IMR-90 (cell line): ENCODE results near the gene ITPK1. TPM values are rescaled to one million over a fixed set of nuclear protein-coding genes. Genes with fewer than 3 reads are reported as not detected.

ENCODE experiments used
- ATAC-seq: fragments of 200-7000 bp; cut with Tn5 transposase; 2 replicates; pipeline ENCODE4 v1.9.1; 2020; ENCODE audit warnings: low read depth, mild to moderate bottlenecking, moderate library complexity
- BruUV-seq: library from RNA; stranded (reverse); fragments of 400-500 nt; replicated peaks from 2 replicates; lab custom pipeline; 2021; lab: Mats Ljungman, UMichigan
- CTCF ChIA-PET: fragments of 300-600 bp; formaldehyde crosslinking; extraction: SDS; loops from one replicate; lab custom pipeline; 2021; ENCODE audit warnings: antibody characterized with exemption; lab: Yijun Ruan, JAX
- POLR2A ChIA-PET: fragments of 300-600 bp; sonication (Branson Sonifier 250); formaldehyde crosslinking; loops from one replicate; lab custom pipeline; 2022; ENCODE audit warnings: antibody characterized with exemption; ENCODE audit not compliant: unreplicated experiment; lab: Charles Lee
- DNase-seq: peaks from one replicate; pipeline ENCODE4 v3.0.0; 2013
- H2AFZ ChIP-seq: replicated peaks from 2 replicates; pipeline ENCODE3; 2013; ENCODE audit warnings: low read length, mild to moderate bottlenecking; ENCODE audit not compliant: poor library complexity
- H2AK5ac ChIP-seq: 2 replicates; pipeline ENCODE4 v1.6.1; 2013; ENCODE audit warnings: low read depth, low read length, inconsistent platforms
- H2AK9ac ChIP-seq: replicated peaks from 2 replicates; pipeline ENCODE3; 2013; ENCODE audit warnings: mild to moderate bottlenecking, low read depth, low read length, moderate library complexity; ENCODE audit not compliant: poor library complexity
- H2BK120ac ChIP-seq: 2 replicates; pipeline ENCODE4 v1.6.1; 2013; ENCODE audit warnings: low read depth, low read length, inconsistent platforms
- H2BK15ac ChIP-seq: 3 replicates; pipeline ENCODE4 v1.6.1; 2013; ENCODE audit warnings: low read depth, low read length, inconsistent platforms
- H2BK20ac ChIP-seq: 2 replicates; pipeline ENCODE4 v1.6.1; 2013; ENCODE audit warnings: low read depth, mild to moderate bottlenecking, inconsistent platforms, low read length, moderate library complexity
- H2BK5ac ChIP-seq: 2 replicates; pipeline ENCODE4 v1.6.1; 2013; ENCODE audit warnings: mild to moderate bottlenecking, low read depth, low read length, inconsistent platforms; ENCODE audit not compliant: poor library complexity, severe bottlenecking
- H3K14ac ChIP-seq: replicated peaks from 2 replicates; pipeline ENCODE4 v1.6.1; 2013; ENCODE audit warnings: low read depth, low read length, inconsistent platforms
- H3K18ac ChIP-seq: 2 replicates; pipeline ENCODE4 v1.6.1; 2013; ENCODE audit warnings: low read depth, low read length, control low read depth
- H3K23ac ChIP-seq: 2 replicates; pipeline ENCODE4 v1.6.1; 2013; ENCODE audit warnings: low read depth, low read length, inconsistent platforms
- H3K27ac ChIP-seq: 2 replicates; pipeline ENCODE4 v1.5.1; 2013; ENCODE audit warnings: mild to moderate bottlenecking, control low read depth, low read length; ENCODE audit not compliant: insufficient read depth
- H3K27me3 ChIP-seq: 2 replicates; pipeline ENCODE4 v1.6.1; 2013; ENCODE audit warnings: low read length; ENCODE audit not compliant: control insufficient read depth, insufficient read depth
- H3K36me3 ChIP-seq: 2 replicates; pipeline ENCODE4 v1.6.1; 2013; ENCODE audit warnings: low read length, mixed read lengths; ENCODE audit not compliant: control insufficient read depth, insufficient read depth
- H3K4ac ChIP-seq: 2 replicates; pipeline ENCODE4 v1.6.1; 2013; ENCODE audit warnings: low read depth, low read length, inconsistent platforms
- H3K4me1 ChIP-seq: 2 replicates; pipeline ENCODE4 v1.6.1; 2013; ENCODE audit warnings: low read length, mixed read lengths; ENCODE audit not compliant: control insufficient read depth, insufficient read depth
- H3K4me2 ChIP-seq: 2 replicates; pipeline ENCODE4 v1.6.1; 2013; ENCODE audit warnings: low read depth, mild to moderate bottlenecking, control low read depth, low read length, moderate library complexity
- H3K4me3 ChIP-seq: 2 replicates; pipeline ENCODE4 v1.5.1; 2013; ENCODE audit warnings: low read depth, mild to moderate bottlenecking, control low read depth, low read length, moderate library complexity; ENCODE audit not compliant: insufficient read depth
- H3K56ac ChIP-seq: 2 replicates; pipeline ENCODE4 v1.6.1; 2013; ENCODE audit warnings: low read length, inconsistent platforms; ENCODE audit not compliant: insufficient read depth; ENCODE audit errors: extremely low read depth
- H3K79me1 ChIP-seq, 2 experiments: 2 replicates each; pipeline ENCODE4 v1.6.1; 2013; ENCODE audit warnings: low read length in 2 of 2, inconsistent platforms in 1 of 2, low read depth in 1 of 2
- H3K9ac ChIP-seq: 2 replicates; pipeline ENCODE4 v1.6.1; 2013; ENCODE audit warnings: low read depth, low read length, control low read depth
- H3K9me1 ChIP-seq: 2 replicates; pipeline ENCODE4 v1.6.1; 2013; ENCODE audit warnings: low read length, inconsistent platforms; ENCODE audit not compliant: insufficient read depth
- H3K9me3 ChIP-seq: 2 replicates; pipeline ENCODE4 v1.6.1; 2013; ENCODE audit warnings: low read length; ENCODE audit not compliant: control insufficient read depth, insufficient read depth
- H4K20me1 ChIP-seq: 2 replicates; pipeline ENCODE4 v1.6.1; 2013; ENCODE audit warnings: low read length, inconsistent platforms; ENCODE audit not compliant: insufficient read depth
- H4K5ac ChIP-seq: 2 replicates; pipeline ENCODE4 v1.6.1; 2013; ENCODE audit warnings: mild to moderate bottlenecking, low read depth, low read length, control low read depth
- H4K8ac ChIP-seq, 2 experiments: 2 replicates each; pipeline ENCODE4 v1.6.1; 2013; ENCODE audit warnings: low read depth in 2 of 2, low read length in 2 of 2, control low read depth in 1 of 2, inconsistent platforms in 1 of 2
- H4K91ac ChIP-seq: 2 replicates; pipeline ENCODE4 v1.6.1; 2013; ENCODE audit warnings: low read depth, low read length, inconsistent platforms; ENCODE audit not compliant: insufficient read depth
- CEBPB ChIP-seq: IDR thresholded peaks from 2 replicates; pipeline ENCODE4 v1.6.1; 2012; ENCODE audit warnings: low read depth, low read length, improper control_type of control experiment
- CHD1 ChIP-seq: IDR thresholded peaks from 2 replicates; pipeline ENCODE4 v1.6.1; 2012; ENCODE audit warnings: low read depth, low read length, improper control_type of control experiment
- FOS ChIP-seq: fragments of 150-350 bp; IDR thresholded peaks from 2 replicates; pipeline ENCODE4 v1.6.1; 2016; ENCODE audit warnings: low read depth, low read length
- MAFK ChIP-seq: IDR thresholded peaks from 2 replicates; pipeline ENCODE4 v1.6.1; 2012; ENCODE audit warnings: low read depth, low read length, improper control_type of control experiment
- MAZ ChIP-seq: IDR thresholded peaks from 2 replicates; pipeline ENCODE4 v1.6.1; 2012; ENCODE audit warnings: low read depth, mild to moderate bottlenecking, low read length, improper control_type of control experiment, moderate library complexity, borderline replicate concordance
- MXI1 ChIP-seq: IDR thresholded peaks from 2 replicates; pipeline ENCODE4 v1.6.1; 2012; ENCODE audit warnings: low read depth, mild to moderate bottlenecking, low read length, moderate library complexity, borderline replicate concordance
- NFE2L2 ChIP-seq: fragments of 150-350 bp; IDR thresholded peaks from 2 replicates; pipeline ENCODE4 v1.6.1; 2016; ENCODE audit warnings: low read depth, mild to moderate bottlenecking, low read length
- POLR2A ChIP-seq: IDR thresholded peaks from 2 replicates; pipeline ENCODE4 v1.6.1; 2012; ENCODE audit warnings: mild to moderate bottlenecking, low read depth, low read length
- RCOR1 ChIP-seq: IDR thresholded peaks from 2 replicates; pipeline ENCODE4 v1.6.1; 2012; ENCODE audit warnings: mild to moderate bottlenecking, low read length, improper control_type of control experiment; ENCODE audit not compliant: insufficient replicate concordance
- RFX5 ChIP-seq: IDR thresholded peaks from 2 replicates; pipeline ENCODE4 v1.8.0; 2012; ENCODE audit warnings: low read depth, mild to moderate bottlenecking, low read length, moderate library complexity
- SMC3 ChIP-seq: fragments of 150-350 bp; IDR thresholded peaks from 2 replicates; pipeline ENCODE4 v1.6.1; 2016; ENCODE audit warnings: low read depth, mild to moderate bottlenecking, antibody characterized with exemption, low read length, moderate library complexity
- WGBS, 2 experiments: methylation state at CpG; one replicate each; pipeline versions ENCODE4 v1.1.5 to v1.1.7; 2013; ENCODE audit warnings: missing lambda C conversion rate in 2 of 2; ENCODE audit not compliant: insufficient read length in 1 of 2; ENCODE audit errors: extremely low coverage in 2 of 2; 5-methylcytosine and 5-hydroxymethylcytosine counted together
- dilution Hi-C: fragments of 300-500 bp; cut with HindIII; formaldehyde crosslinking; loops from one replicate; pipeline ENCODE4 v1.14.3; 2018; ENCODE audit warnings: low sequenced_read_pairs; ENCODE audit not compliant: unreplicated experiment
- in situ Hi-C: fragments of 300-500 bp; cut with MboI; formaldehyde crosslinking; loops from 3 replicates; pipeline ENCODE4 v1.14.3; 2019; ENCODE audit warnings: low sequenced_read_pairs, inconsistent platforms, mixed read lengths
- intact Hi-C: fragments of 100-400 bp; cut with micrococcal nuclease; formaldehyde crosslinking; loops from 2 replicates; pipeline ENCODE4 v1.10.0; 2022
- polyA plus RNA-seq, 3 experiments: library from polyadenylated mRNA; depleted of rRNA; stranded (reverse); fragments of >200 nt; gene quantifications; 2 replicates each; pipeline ENCODE4 v1.2.3, GENCODE V29; 2012; ENCODE audit warnings: low replicate concordance in 1 of 3
- total RNA-seq: library from RNA; depleted of rRNA; stranded (reverse); fragments of >200 nt; gene quantifications from 2 replicates; pipeline ENCODE4 v1.2.3, GENCODE V29; 2012
- TF ChIP-seq, protein P1 (sequence below): conservative IDR thresholded peaks from 2 replicates; pipeline ENCODE4 v1.5.1; 2012; ENCODE audit warnings: mild to moderate bottlenecking, low read depth, low read length, improper control_type of control experiment
- TF ChIP-seq, protein P2 (sequence below): fragments of 150-350 bp; IDR thresholded peaks from 2 replicates; pipeline ENCODE4 v1.6.1; 2017; ENCODE audit warnings: mild to moderate bottlenecking, antibody characterized with exemption, low read length, low read depth

The ITPK1 gene
- total and polyA plus RNA-seq, 2 of the 4 experiments (the other 2 are of a cell fraction) = 21.7 to 26.9 TPM

DNA sequence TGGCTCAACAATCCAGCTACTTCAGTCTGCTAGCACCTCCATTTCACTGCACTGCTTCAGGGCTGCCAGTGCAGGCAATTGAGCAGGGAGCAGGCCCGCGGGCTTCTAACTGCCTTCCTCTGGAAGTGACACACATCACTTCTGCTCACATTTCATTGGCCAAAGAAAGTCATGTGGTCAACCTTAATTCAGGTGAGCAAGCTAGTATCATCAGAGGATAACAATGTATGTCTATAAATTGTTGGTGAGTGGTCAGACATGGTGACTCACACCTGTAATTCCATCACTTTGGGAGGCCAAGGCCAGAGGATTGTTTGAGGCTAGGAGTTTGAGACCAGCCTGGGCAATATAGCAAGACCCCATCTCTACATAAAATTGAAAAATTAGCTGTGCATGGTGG, 215.1 kb downstream of the ITPK1 start:
- Histone ChIP-seq H2AK5ac (no peak overlapping the region), H4K5ac (no peak overlapping the region), H4K91ac (no peak overlapping the region), H2BK120ac (no peak overlapping the region), H3K79me1 (no peaks in the 10 kb centered on the region), H3K56ac (no peak overlapping the region), H4K20me1 (0 out of 2 replicates have a peak, but pooled peaks cover 4% of the 10 kb centered on the region), H3K27ac (no peak overlapping the region), H3K23ac (no peak overlapping the region), H3K9me3 (no peaks in the 10 kb centered on the region), H2AK9ac (no peak overlapping the region), H3K9ac (no peak overlapping the region), H3K18ac (no peak overlapping the region), H2BK20ac (no peak overlapping the region), H3K9me1 (no peaks in the 10 kb centered on the region), H2BK5ac (no peak overlapping the region), H3K4me2 (no peak overlapping the region), H4K8ac (no peak overlapping the region), H3K27me3 (peaks cover 16% of the 10 kb centered on the region; the same call in 1 of the 2 replicates), H3K4ac (no peak overlapping the region), H2BK15ac (no peak overlapping the region), H3K36me3 (no peaks in the 10 kb centered on the region), H3K4me3 (no peak overlapping the region), H2AFZ (no peak overlapping the region), H3K14ac (no peak overlapping the region), H3K4me1 (no peaks in the 10 kb centered on the region)
- CTCF ChIA-PET = no interaction called here
- in situ Hi-C loops = no loop called here
- ATAC-seq = no peak
- DNase-seq = no peak
- POLR2A ChIA-PET = no interaction called here
- TF ChIP-seq MAFK (no peak), RCOR1 (no peak), MAZ (no peak), FOS (no peak), NFE2L2 (no peak), CHD1 (no peak), CEBPB (no peak), POLR2A (no peak), RFX5 (no peak), MXI1 (no peak), SMC3 (no peak)
- TF ChIP-seq, protein P1, sequence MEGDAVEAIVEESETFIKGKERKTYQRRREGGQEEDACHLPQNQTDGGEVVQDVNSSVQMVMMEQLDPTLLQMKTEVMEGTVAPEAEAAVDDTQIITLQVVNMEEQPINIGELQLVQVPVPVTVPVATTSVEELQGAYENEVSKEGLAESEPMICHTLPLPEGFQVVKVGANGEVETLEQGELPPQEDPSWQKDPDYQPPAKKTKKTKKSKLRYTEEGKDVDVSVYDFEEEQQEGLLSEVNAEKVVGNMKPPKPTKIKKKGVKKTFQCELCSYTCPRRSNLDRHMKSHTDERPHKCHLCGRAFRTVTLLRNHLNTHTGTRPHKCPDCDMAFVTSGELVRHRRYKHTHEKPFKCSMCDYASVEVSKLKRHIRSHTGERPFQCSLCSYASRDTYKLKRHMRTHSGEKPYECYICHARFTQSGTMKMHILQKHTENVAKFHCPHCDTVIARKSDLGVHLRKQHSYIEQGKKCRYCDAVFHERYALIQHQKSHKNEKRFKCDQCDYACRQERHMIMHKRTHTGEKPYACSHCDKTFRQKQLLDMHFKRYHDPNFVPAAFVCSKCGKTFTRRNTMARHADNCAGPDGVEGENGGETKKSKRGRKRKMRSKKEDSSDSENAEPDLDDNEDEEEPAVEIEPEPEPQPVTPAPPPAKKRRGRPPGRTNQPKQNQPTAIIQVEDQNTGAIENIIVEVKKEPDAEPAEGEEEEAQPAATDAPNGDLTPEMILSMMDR = no peak
- TF ChIP-seq, protein P2, sequence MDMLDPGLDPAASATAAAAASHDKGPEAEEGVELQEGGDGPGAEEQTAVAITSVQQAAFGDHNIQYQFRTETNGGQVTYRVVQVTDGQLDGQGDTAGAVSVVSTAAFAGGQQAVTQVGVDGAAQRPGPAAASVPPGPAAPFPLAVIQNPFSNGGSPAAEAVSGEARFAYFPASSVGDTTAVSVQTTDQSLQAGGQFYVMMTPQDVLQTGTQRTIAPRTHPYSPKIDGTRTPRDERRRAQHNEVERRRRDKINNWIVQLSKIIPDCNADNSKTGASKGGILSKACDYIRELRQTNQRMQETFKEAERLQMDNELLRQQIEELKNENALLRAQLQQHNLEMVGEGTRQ = no peak
- no TSS peak for BruUV-seq
- dilution Hi-C loops = no loop called here
- no CpG with 5 or more reads among the region's 2 CpGs for WGBS, 2 experiments
- intact Hi-C loops = no loop called here
